Lung (tissue), 12 donors: ENCODE data around the gene MAPKAP1. TPM values are rescaled to one million over a fixed set of nuclear protein-coding genes. Genes with fewer than 3 reads are reported as not detected.

Experiments
- ATAC-seq: fragments of 200-7000 bp; cut with Tn5 transposase; one replicate; pipeline ENCODE4 v1.9.1; 2020; ENCODE audit warnings: moderate number of reproducible peaks; ENCODE audit not compliant: insufficient read depth, low FRiP score
- DNase-seq, 3 donors: peaks; one replicate each; pipeline ENCODE4 v3.0.0-alpha.2; 2013 to 2017
- H3K27ac ChIP-seq, 2 donors: one replicate each; pipeline ENCODE4 v1.5.1; 2013; ENCODE audit warnings: mild to moderate bottlenecking in 2 of 2, moderate library complexity in 2 of 2, control low read depth in 1 of 2, inconsistent platforms in 1 of 2, low read depth in 1 of 2, low read length in 1 of 2
- H3K27me3 ChIP-seq, 3 donors: one replicate each; pipeline ENCODE4 v1.5.1; 2013; ENCODE audit warnings: low read length in 2 of 3; ENCODE audit not compliant: control insufficient read depth in 3 of 3, insufficient read depth in 3 of 3
- H3K36me3 ChIP-seq, 4 donors: one replicate each; pipeline ENCODE4 v1.5.1; 2013; ENCODE audit warnings: low read length in 4 of 4, mild to moderate bottlenecking in 1 of 4, moderate library complexity in 1 of 4; ENCODE audit not compliant: control insufficient read depth in 4 of 4, insufficient read depth in 4 of 4
- H3K4me1 ChIP-seq, 5 donors: one replicate each; pipeline ENCODE4 v1.5.1; 2013; ENCODE audit warnings: low read length in 5 of 5, mild to moderate bottlenecking in 2 of 5, moderate library complexity in 1 of 5; ENCODE audit not compliant: control insufficient read depth in 5 of 5, insufficient read depth in 5 of 5
- H3K4me3 ChIP-seq: one replicate; pipeline ENCODE4 v1.5.1; 2013; ENCODE audit warnings: mild to moderate bottlenecking, control low read depth, moderate library complexity
- H3K9ac ChIP-seq, 2 donors: one replicate each; pipeline ENCODE4 v1.5.1; 2013; ENCODE audit warnings: low read length in 2 of 2, control low read depth in 1 of 2; ENCODE audit not compliant: insufficient read depth in 1 of 2
- H3K9me3 ChIP-seq, 4 donors: one replicate each; pipeline ENCODE4 v1.5.1; 2013; ENCODE audit warnings: low read length in 3 of 4, mild to moderate bottlenecking in 1 of 4, moderate library complexity in 1 of 4; ENCODE audit not compliant: control insufficient read depth in 4 of 4, insufficient read depth in 3 of 4
- WGBS, 2 donors: extraction: QIAGEN DNeasy Blood & Tissue Kit; methylation state at CpG; one replicate each; pipeline ENCODE4 v1.1.7; 2013; 5-methylcytosine and 5-hydroxymethylcytosine counted together
- polyA plus RNA-seq, 2 donors: library from polyadenylated mRNA; stranded (reverse); fragments of 200-250 nt; gene quantifications; one replicate each; pipeline ENCODE4 v1.2.1, GENCODE V29; 2013
- total RNA-seq, 2 donors: library from RNA; depleted of rRNA in 1 of 2; stranded (reverse); fragments of >200 nt in 1 of 2; gene quantifications; one replicate each; pipeline ENCODE4 v1.2.1, GENCODE V29; 2014 to 2021
- TF ChIP-seq, protein P1 (sequence below): IDR thresholded peaks from 2 replicates; pipeline ENCODE4 v1.5.1; 2012; ENCODE audit warnings: mild to moderate bottlenecking; ENCODE audit errors: control extremely low read depth, extremely low read depth
- donor health status: control.
- donor health status: control.
- donor health status: Bipolar disorder and iron deficiency.
- donor health status: healthy.
- donor health status: DM: yes; HTN: yes; CAD: no.

The MAPKAP1 gene
- total and polyA plus RNA-seq, 4 donors: 53.0 to 83.3 (median 66.7) TPM

DNA sequence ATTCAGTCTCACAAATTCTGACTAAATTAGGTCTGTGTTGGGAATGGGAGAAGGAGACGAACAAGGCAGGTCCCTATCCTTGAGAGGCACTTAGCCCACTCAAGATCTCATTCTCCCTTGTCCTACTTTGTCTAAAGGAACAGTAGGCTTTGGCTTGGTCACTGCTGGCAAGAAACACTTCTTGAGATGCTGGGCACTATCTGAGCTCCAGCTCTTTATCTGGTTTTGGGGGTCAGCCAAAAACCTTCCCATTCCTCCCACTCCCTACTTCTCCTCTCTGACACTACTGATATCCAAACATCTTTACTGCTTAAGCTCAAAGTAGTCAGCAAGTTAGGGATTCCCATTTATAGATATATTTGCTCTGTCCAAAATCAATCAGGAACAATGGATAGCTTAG lies 155.2 kb downstream of the MAPKAP1 start:
- no peak overlapping the region for H3K27ac ChIP-seq
- peaks cover 7 to 75% (median 29%) of the 10 kb centered on the region in 5 donors for H3K4me1 ChIP-seq
- ATAC-seq: no peak
- no peaks in the 10 kb centered on the region for H3K27me3 ChIP-seq
- 80 to 92% methylated on average over 1 of the region's 1 CpG for WGBS, 2 donors
- no peaks in the 10 kb centered on the region for H3K9me3 ChIP-seq
- no peak overlapping the region for H3K9ac ChIP-seq
- H3K36me3 ChIP-seq: peaks cover 0 to 1% (median 0%) of the 10 kb centered on the region in 4 donors
- DNase-seq: no peak
- TF ChIP-seq, protein P1, sequence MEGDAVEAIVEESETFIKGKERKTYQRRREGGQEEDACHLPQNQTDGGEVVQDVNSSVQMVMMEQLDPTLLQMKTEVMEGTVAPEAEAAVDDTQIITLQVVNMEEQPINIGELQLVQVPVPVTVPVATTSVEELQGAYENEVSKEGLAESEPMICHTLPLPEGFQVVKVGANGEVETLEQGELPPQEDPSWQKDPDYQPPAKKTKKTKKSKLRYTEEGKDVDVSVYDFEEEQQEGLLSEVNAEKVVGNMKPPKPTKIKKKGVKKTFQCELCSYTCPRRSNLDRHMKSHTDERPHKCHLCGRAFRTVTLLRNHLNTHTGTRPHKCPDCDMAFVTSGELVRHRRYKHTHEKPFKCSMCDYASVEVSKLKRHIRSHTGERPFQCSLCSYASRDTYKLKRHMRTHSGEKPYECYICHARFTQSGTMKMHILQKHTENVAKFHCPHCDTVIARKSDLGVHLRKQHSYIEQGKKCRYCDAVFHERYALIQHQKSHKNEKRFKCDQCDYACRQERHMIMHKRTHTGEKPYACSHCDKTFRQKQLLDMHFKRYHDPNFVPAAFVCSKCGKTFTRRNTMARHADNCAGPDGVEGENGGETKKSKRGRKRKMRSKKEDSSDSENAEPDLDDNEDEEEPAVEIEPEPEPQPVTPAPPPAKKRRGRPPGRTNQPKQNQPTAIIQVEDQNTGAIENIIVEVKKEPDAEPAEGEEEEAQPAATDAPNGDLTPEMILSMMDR: no peak
- H3K4me3 ChIP-seq: no peak overlapping the region

DNA sequence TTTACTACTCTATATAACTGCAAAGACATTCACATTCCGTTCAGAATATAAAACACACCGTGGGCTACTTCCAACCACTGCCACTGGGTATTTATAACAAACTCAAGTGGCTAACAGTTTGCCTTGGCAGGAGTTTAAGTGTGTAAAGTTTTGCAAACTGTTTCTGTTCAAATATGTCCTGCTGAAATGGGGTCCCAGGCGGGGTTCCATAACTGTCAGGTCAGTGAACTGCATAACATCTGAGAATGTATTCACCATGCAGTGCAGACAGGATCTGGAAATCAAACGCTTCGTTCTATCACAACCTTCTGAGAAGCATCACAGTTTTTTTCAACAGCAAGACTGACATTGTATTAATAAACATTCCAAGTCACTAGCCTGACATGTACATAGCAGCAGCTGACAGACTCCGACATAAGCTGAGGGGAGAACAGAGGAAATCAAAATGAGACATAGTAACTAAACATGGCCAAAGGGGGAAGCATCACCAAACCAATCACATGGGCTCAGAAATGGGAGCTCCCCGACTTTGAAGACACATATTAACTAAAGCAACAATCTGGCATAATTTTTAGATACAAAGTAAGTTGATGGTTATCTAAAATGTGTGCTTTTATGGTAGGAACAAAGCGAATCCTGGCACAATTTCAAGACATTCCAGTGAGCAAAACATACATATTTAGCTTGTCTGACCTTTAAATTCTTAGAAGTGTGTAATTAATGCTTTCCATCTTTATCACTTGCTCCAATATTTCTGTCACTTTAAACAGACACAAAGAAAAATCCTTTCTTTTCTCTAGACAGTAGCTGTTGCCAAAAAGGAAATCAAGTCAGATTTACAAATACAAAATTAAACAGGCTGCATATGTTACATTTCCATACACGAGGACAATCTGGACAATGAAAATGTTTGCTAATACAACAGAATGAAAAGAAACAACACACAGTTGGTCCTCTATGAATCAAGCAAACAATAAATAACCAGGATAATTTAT lies 156.8 kb downstream of the MAPKAP1 start:
- TF ChIP-seq, protein P1: no peak
- H3K36me3 ChIP-seq: peaks cover 0 to 2% (median 0%) of the 10 kb centered on the region in 4 donors
- no peak overlapping the region for H3K9ac ChIP-seq
- H3K4me1 ChIP-seq: peaks cover 10 to 82% (median 38%) of the 10 kb centered on the region in 5 donors
- 40 to 67% methylated on average over 9 of the region's 9 CpGs for WGBS, 2 donors
- H3K27me3 ChIP-seq: no peaks in the 10 kb centered on the region
- H3K4me3 ChIP-seq: no peak overlapping the region
- H3K9me3 ChIP-seq: no peaks in the 10 kb centered on the region
- peak overlapping the region; percentile 32 to 78 for H3K27ac ChIP-seq
- ATAC-seq: no peak
- DNase-seq: peak; percentile 58 to 85 (median 81)

DNA sequence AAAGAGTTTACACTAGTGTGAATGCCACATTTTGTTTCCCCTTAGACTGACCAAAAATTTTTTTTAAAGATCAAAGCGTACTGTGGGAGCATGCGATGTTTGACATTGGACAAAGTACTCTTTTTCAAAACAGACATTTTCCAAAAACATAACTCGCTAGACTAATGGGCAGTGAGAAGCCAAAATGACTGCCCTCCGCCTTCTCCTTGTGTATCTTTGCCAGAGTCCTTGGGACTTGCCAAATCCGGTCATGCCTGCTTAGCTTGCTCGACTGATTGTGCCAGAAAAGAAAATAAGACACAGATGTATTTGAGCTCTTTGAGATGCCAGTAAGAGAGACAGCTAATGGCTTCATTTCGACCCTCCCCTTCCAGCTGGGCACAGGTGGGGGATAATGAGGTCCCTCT lies 157.5 kb downstream of the MAPKAP1 start:
- H3K36me3 ChIP-seq: peaks cover 0 to 2% (median 0%) of the 10 kb centered on the region in 4 donors
- TF ChIP-seq, protein P1: no peak
- DNase-seq: peak; percentile 84 to 95 (median 93)
- WGBS, 2 donors: 44 to 71% methylated on average over 7 of the region's 7 CpGs
- H3K4me3 ChIP-seq: no peak overlapping the region
- H3K9ac ChIP-seq: no peak overlapping the region
- peak overlapping the region in 1 of 2 donors; percentile 78 for H3K27ac ChIP-seq
- no peaks in the 10 kb centered on the region for H3K9me3 ChIP-seq
- H3K27me3 ChIP-seq: no peaks in the 10 kb centered on the region
- no peak for ATAC-seq
- peaks cover 10 to 82% (median 40%) of the 10 kb centered on the region in 5 donors for H3K4me1 ChIP-seq
